Upper lobe of left lung (tissue), 4 donors: ENCODE measurements around the gene C1QTNF6.

ENCODE experiments used
- CTCF ChIP-seq, 6 experiments: fragments of 450-650 bp in 4 of 6; fragments of 200-600 bp in 2 of 6; sonication (generic) in 2 of 6; IDR thresholded peaks; one replicate each; pipeline ENCODE4 v1.5.1; 2016 to 2019; ENCODE audit warnings: antibody characterized with exemption in 6 of 6
- EP300 ChIP-seq, 4 donors: sonication (generic); formaldehyde crosslinking; IDR thresholded peaks; one replicate each; pipeline ENCODE4 v1.5.1; 2017; ENCODE audit warnings: antibody characterized with exemption in 4 of 4, control low read depth in 2 of 4
- POLR2A ChIP-seq, 4 donors: fragments of 450-650 bp; IDR thresholded peaks; one replicate each; pipeline ENCODE4 v1.5.1; 2016 to 2017; ENCODE audit warnings: antibody characterized with exemption in 4 of 4, mild to moderate bottlenecking in 2 of 4
- POLR2AphosphoS5 ChIP-seq, 2 donors: sonication (generic); formaldehyde crosslinking; IDR thresholded peaks; one replicate each; pipeline ENCODE4 v1.5.1; 2017; ENCODE audit warnings: antibody characterized with exemption in 2 of 2

- TF ChIP-seq POLR2A (IDR thresholded peaks at IDR 0.05) = no peak
- TF ChIP-seq CTCF (IDR thresholded peaks at IDR 0.05) = no peak
- no peak for TF ChIP-seq EP300 (IDR thresholded peaks at IDR 0.05)
- TF ChIP-seq POLR2AphosphoS5 (IDR thresholded peaks at IDR 0.05) = no peak
Measured at GRCh38 chr22:37182949-37183245, 5.2 kb downstream of the C1QTNF6 start.
